T-helper 17 cell (primary cell): ENCODE data around the gene GSTM2. TPM values are rescaled to one million over a fixed set of nuclear protein-coding genes. Genes with fewer than 3 reads are reported as not detected.
"Not testable (repeated sequence)": the region's sequence is repeated elsewhere in the genome, so short reads cannot be mapped to it uniquely, and the experiment has no call there.

ENCODE experiments used
- ATAC-seq: fragments of 150-1000 bp; cut with Tn5 transposase; 2 replicates; pipeline ENCODE4 v1.10.0; 2021; ENCODE audit warnings: mild to moderate bottlenecking, moderate library complexity
- DNase-seq, 3 donors: peaks; one replicate each; pipeline versions ENCODE4 v3.0.0 to v3.0.0-alpha.2; 2020 to 2021
- H3K9me3 ChIP-seq: one replicate; pipeline ENCODE4 v1.7.0; 2013; ENCODE audit warnings: low read length, mild to moderate bottlenecking; ENCODE audit not compliant: control insufficient read depth, poor library complexity, severe bottlenecking
- H3K27ac Mint-ChIP-seq: one replicate; pipeline ENCODE4 v1.8.0; 2022; ENCODE audit warnings: mild to moderate bottlenecking, moderate library complexity, mixed read lengths
- H3K27me3 Mint-ChIP-seq: one replicate; pipeline ENCODE4 v1.8.0; 2022; ENCODE audit warnings: mixed read lengths
- H3K36me3 Mint-ChIP-seq: one replicate; pipeline ENCODE4 v1.8.0; 2022; ENCODE audit warnings: low read depth, mixed read lengths
- H3K4me1 Mint-ChIP-seq: one replicate; pipeline ENCODE4 v1.8.0; 2022; ENCODE audit warnings: mild to moderate bottlenecking, mixed read lengths
- H3K4me3 Mint-ChIP-seq: one replicate; pipeline ENCODE4 v1.8.0; 2022; ENCODE audit warnings: mild to moderate bottlenecking, moderate library complexity, mixed read lengths
- total RNA-seq, 4 donors: library from RNA in 2 of 4; stranded (reverse) in 2 of 4; gene quantifications; one replicate each; pipeline ENCODE4 v1.2.3 and lab custom pipeline; 2022 to 2026

Gene GSTM2
- total RNA-seq, 2 donors from 2014 or later: 44.0 to 117 TPM

GRCh38 chr1:109687109-109687508 is 19.3 kb downstream of the GSTM2 start:
- not testable (repeated sequence) for H3K4me3 Mint-ChIP-seq, ATAC-seq, DNase-seq

DNA sequence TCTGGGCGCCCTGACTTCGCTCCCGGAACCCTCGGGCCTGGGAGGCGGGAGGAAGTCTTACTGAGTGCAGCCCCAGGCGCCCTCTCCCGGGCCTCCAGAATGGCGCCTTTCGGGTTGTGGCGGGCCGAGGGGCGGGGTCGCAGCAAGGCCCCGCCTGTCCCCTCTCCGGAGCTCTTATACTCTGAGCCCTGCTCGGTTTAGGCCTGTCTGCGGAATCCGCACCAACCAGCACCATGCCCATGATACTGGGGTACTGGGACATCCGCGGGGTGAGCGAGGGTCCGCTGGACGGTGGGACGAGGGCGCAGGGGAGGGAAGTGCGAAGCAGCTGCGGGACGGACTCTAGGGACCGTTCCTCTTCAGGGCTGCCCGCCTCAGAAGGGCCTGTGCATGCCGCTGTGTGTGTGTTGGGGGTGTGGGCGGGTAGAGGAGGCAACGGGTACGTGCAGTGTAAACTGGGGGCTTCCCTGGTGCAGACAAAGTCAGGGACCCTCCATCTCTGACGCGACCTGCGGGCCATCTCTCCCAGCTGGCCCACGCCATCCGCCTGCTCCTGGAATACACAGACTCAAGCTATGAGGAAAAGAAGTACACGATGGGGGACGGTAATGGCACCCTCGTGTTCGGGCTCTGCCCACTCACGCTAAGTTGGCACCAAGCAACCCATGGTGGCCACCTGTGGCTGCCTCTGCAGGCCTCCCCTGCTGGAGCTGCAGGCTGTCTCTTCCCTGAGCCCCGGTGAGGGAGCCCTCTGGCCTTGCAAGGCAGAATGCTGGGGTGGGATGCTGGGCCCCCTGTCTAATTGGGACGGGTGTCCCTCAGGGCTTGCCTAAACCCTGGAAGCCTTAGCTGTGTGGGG is 20.0 kb downstream of the GSTM2 start, which contains the start of gene GSTM1:
GSTM1 (plus strand) TSS at position 177 of the 859 bp plus-strand sequence; CDS start at position 234, 57 bp downstream.
- Mint-ChIP-seq H3K27me3 (no peaks in the 10 kb centered on the region), H3K36me3 (no peaks in the 10 kb centered on the region), H3K4me1 (no peaks in the 10 kb centered on the region), H3K4me3 (no peak within 1 kb of the TSS), H3K27ac (no peak within 1 kb of the TSS)
- DNase-seq (no peak), ATAC-seq (no peak)
- H3K9me3 ChIP-seq: no peaks in the 10 kb centered on the region

More at GRCh38 chr1:109687109-109687508, 19.3 kb downstream of the GSTM2 start:
- not testable (repeated sequence) for H3K4me1 Mint-ChIP-seq, H3K27ac Mint-ChIP-seq, H3K9me3 ChIP-seq, H3K36me3 Mint-ChIP-seq, H3K27me3 Mint-ChIP-seq

- Mint-ChIP-seq H3K27ac (no peak overlapping the region), H3K4me1 (no peaks in the 10 kb centered on the region), H3K27me3 (no peaks in the 10 kb centered on the region), H3K4me3 (no peak overlapping the region), H3K36me3 (no peaks in the 10 kb centered on the region)
- DNase-seq: no peak
- H3K9me3 ChIP-seq: no peaks in the 10 kb centered on the region
- ATAC-seq: no peak
Observed at GRCh38 chr1:109689844-109690405, 22.1 kb downstream of the GSTM2 start.

GRCh38 chr1:109691759-109692158 is 23.9 kb downstream of the GSTM2 start:
- Mint-ChIP-seq H3K27me3 (no peaks in the 10 kb centered on the region), H3K4me3 (no peak overlapping the region), H3K4me1 (no peaks in the 10 kb centered on the region), H3K36me3 (no peaks in the 10 kb centered on the region), H3K27ac (no peak overlapping the region)
- H3K9me3 ChIP-seq: no peaks in the 10 kb centered on the region
- no peak for DNase-seq
- no peak for ATAC-seq

DNA sequence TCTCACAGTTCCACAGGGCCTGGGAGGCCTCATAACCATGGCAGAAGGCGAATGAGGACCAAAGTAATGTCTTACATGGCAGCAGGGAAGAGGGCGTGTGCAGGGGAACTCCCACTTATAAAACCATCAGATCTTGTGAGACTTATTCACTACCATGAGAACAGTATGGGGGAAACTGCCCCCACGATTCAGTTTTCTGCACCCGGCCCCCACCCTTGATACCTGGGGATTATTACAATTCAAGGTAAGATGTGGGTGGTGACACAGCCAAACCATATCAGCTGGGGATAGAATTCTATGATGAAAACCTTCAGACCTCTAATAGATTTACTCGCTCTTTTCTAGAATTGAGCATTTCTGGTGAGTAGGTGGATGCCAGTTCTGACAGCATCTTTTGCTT is 26.5 kb downstream of the GSTM2 start:
- H3K4me1 Mint-ChIP-seq, ATAC-seq, H3K36me3 Mint-ChIP-seq, DNase-seq, H3K9me3 ChIP-seq, H3K4me3 Mint-ChIP-seq, H3K27ac Mint-ChIP-seq, H3K27me3 Mint-ChIP-seq: not testable (repeated sequence)

DNA sequence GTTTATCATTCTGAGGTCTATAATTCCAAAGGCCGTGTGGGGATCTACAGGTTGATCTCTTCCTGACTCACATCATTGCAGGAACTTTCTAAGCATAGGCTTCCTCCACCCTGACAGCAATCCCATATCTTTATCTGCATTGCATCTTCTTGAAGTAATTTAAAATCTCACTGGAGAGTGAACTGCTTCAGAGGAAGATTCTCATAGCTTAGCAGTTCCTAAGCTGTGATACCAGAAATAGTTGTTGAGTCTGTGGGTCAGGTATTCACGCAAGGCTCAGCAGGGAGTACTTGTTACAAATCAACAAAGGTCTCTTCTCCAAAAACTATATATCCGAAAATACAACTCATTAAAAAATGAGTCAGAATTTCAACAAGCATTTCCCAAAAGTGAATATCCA is 27.3 kb downstream of the GSTM2 start:
- H3K27ac Mint-ChIP-seq, H3K36me3 Mint-ChIP-seq, ATAC-seq: not testable (repeated sequence)

GRCh38 chr1:109697066-109697465 is 29.2 kb downstream of the GSTM2 start:
- Mint-ChIP-seq H3K4me3 (no peak overlapping the region), H3K27ac (no peak overlapping the region), H3K36me3 (no peaks in the 10 kb centered on the region), H3K27me3 (no peaks in the 10 kb centered on the region), H3K4me1 (no peaks in the 10 kb centered on the region)
- no peaks in the 10 kb centered on the region for H3K9me3 ChIP-seq
- DNase-seq (no peak), ATAC-seq (no peak)

More for the DNA sequence above, 27.3 kb downstream of the GSTM2 start:
- not testable (repeated sequence) for H3K9me3 ChIP-seq, H3K4me1 Mint-ChIP-seq, DNase-seq, H3K4me3 Mint-ChIP-seq, H3K27me3 Mint-ChIP-seq

- H3K27ac Mint-ChIP-seq, H3K4me1 Mint-ChIP-seq, DNase-seq, H3K4me3 Mint-ChIP-seq, ATAC-seq, H3K36me3 Mint-ChIP-seq, H3K27me3 Mint-ChIP-seq, H3K9me3 ChIP-seq: not testable (repeated sequence)
Observed at GRCh38 chr1:109697861-109698260, 30.0 kb downstream of the GSTM2 start.

- peaks cover 15% of the 10 kb centered on the region for H3K27me3 Mint-ChIP-seq
- DNase-seq, H3K27ac Mint-ChIP-seq, H3K9me3 ChIP-seq, H3K4me1 Mint-ChIP-seq, H3K4me3 Mint-ChIP-seq, ATAC-seq, H3K36me3 Mint-ChIP-seq: not testable (repeated sequence)
Observed at GRCh38 chr1:109702940-109703339, 35.1 kb downstream of the GSTM2 start.

- Mint-ChIP-seq H3K27me3 (peaks cover 15% of the 10 kb centered on the region), H3K4me1 (no peaks in the 10 kb centered on the region), H3K27ac (no peak overlapping the region), H3K36me3 (peaks cover 3% of the 10 kb centered on the region), H3K4me3 (no peak overlapping the region)
- DNase-seq (no peak), ATAC-seq (no peak)
- no peaks in the 10 kb centered on the region for H3K9me3 ChIP-seq
Observed at GRCh38 chr1:109704173-109704572, 36.3 kb downstream of the GSTM2 start.

- no peaks in the 10 kb centered on the region for H3K4me1 Mint-ChIP-seq
- no peaks in the 10 kb centered on the region for H3K9me3 ChIP-seq
- H3K27me3 Mint-ChIP-seq: peaks cover 15% of the 10 kb centered on the region
- no peak overlapping the region for H3K4me3 Mint-ChIP-seq
- peaks cover 3% of the 10 kb centered on the region for H3K36me3 Mint-ChIP-seq
- ATAC-seq: no peak
- no peak for DNase-seq
- H3K27ac Mint-ChIP-seq: no peak overlapping the region
Observed at GRCh38 chr1:109705411-109705810, 37.6 kb downstream of the GSTM2 start.

DNA sequence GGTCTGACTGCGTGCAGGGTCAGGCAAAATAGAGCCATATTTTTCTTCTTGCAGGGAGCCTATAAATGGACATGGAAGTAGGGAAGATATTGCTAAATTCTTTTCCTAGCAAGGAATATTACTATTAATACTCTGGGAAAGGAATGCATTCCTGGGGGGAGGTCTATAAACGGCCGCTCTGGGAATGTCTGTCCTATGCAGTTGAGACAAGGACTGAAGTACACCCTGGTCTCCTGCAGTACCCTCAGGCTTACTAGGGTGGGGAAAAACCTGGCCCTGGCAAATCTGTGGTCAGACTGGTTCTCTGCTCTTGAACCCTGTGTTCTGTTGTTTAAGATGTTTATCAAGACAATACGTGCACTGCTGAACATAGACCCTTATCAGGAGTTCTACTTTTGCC is 41.1 kb downstream of the GSTM2 start:
- H3K27me3 Mint-ChIP-seq: peaks cover 16% of the 10 kb centered on the region
- not testable (repeated sequence) for H3K9me3 ChIP-seq, ATAC-seq, DNase-seq, H3K4me3 Mint-ChIP-seq, H3K27ac Mint-ChIP-seq, H3K36me3 Mint-ChIP-seq, H3K4me1 Mint-ChIP-seq

DNA sequence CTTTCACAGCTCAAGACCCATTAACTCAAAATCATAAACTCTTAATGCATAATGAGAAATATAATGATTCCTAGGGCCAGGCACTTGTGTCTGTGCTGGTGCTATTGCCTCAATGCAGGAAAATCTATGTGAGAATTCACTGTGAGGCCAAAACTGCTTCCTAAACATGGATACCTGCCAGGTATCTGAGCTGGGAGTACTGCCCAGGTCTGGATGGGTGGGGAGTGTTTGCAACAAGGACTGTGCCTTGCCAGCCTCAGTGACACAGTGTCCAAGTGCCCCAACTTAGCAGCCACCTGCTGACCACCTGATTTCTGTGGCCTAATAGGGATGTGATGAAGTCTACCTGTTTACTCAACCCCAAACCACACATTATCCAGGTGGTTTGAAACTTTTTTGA is 42.0 kb downstream of the GSTM2 start:
- not testable (repeated sequence) for H3K36me3 Mint-ChIP-seq, DNase-seq, H3K4me1 Mint-ChIP-seq, H3K27ac Mint-ChIP-seq, H3K4me3 Mint-ChIP-seq, ATAC-seq, H3K9me3 ChIP-seq
- peaks cover 23% of the 10 kb centered on the region for H3K27me3 Mint-ChIP-seq
